ENCODE results near the gene DOC2B. TPM values are rescaled to one million over a fixed set of nuclear protein-coding genes. Genes with fewer than 3 reads are reported as not detected.
A peak's percentile ranks its signal among the peaks of the same experiment; 100 is the strongest.
"Not testable (repeated sequence)": the region's sequence is repeated elsewhere in the genome, so short reads cannot be mapped to it uniquely, and the experiment has no call there.

The DOC2B gene
- not detected in 2 replicates for total RNA-seq (2014; rRNA removed)
- not detected for polyA plus RNA-seq (2012)

DNA sequence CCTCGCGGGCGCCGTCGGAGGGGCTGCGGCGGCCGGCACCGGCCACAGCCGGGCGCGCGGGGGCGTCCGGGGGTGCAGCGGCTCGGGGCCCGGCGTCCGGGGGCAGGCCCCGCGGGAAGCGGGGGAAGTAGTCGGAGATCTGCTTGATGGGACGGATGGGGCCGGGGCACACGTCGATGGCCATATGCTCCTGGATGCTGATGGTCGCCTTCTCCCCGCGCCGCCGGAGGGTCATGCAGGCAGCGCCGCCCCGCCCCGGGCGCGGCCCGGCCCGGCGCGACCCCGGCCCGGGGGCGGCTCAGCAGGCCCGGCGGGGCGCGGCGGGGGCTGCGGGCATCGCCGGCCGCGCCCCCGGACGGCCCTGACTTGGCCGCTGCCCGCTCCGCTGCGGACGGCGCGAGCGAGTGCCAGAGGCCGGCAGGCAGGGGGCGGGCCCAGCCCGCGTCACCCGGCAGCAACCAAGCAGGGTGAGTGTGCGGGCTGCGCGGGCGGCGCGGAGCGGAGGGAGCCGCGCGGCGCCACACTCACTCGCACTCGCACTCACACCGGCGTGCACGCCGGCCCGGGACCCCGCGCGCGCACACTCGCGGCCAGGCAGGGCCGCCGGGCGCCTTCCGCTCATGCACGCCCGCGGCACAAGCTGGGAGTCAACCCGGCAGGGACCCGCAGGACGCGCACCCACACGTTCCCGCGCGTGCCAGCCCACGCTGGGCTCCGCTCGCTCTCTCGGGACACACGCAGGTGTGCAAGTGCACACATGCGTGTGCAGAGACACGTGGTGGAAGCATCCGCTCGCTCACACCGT lies at the start of gene DOC2B:
Gene DOC2B (minus strand): TSS at position 406 of the 805 bp plus-strand sequence. CDS start 171 bp downstream, at position 235.
- DNase-seq (ENCODE audit: low read depth): no peak

DNA sequence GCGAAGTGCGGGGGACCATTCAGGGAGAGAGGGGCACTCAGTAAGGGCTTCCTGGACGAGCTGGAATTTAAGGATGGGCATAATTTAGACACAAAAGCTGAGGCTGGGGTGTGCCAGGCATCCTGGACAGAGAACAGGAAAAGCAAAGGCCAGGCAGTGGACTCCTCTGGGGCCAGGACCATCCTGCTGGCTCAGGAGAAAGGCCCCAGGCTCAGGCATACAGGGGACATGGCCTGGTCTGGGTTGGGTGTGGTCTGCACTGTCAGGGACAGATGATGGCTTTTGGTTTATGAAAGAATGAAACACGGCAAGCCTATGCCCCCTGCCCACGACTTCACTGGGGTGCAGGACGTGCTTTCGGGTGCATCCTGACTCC lies 48.9 kb upstream of the DOC2B start:
- DNase-seq (ENCODE audit: low read depth): no peak

DNA sequence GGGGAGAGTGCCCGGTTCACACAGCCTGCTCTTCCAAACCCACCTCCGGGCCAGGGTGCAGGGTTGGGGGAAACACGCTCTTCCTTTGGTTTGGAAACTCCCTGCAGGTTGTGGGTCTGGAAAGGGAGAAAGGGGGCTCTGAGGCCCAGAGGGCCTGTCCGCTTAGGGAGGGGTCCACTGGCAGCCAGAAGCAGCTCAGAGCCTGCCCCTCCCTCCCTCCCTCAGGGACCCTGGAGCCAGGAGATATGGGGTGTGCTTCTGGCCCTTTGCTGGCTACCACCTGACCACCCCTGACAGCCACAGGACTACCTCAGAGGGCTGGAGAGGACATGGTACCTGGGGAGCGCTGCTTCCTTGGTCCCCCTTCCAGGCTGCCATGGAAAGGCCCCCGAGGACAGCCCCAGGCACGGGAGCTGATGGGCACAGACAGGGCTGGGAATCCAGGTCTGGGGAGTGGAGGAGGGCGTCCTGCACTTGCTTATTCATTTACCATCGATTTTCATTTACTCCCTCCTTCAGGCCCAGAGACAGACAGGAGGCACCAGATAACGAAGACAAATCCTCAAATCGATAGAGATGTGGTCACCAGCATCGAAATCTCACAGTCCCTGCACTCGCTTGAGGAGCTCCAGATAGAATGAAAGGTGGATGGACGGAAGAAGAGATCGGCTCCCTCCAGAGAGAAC lies 48.4 kb upstream of the DOC2B start:
- no peak for DNase-seq (ENCODE audit: low read depth)

DNA sequence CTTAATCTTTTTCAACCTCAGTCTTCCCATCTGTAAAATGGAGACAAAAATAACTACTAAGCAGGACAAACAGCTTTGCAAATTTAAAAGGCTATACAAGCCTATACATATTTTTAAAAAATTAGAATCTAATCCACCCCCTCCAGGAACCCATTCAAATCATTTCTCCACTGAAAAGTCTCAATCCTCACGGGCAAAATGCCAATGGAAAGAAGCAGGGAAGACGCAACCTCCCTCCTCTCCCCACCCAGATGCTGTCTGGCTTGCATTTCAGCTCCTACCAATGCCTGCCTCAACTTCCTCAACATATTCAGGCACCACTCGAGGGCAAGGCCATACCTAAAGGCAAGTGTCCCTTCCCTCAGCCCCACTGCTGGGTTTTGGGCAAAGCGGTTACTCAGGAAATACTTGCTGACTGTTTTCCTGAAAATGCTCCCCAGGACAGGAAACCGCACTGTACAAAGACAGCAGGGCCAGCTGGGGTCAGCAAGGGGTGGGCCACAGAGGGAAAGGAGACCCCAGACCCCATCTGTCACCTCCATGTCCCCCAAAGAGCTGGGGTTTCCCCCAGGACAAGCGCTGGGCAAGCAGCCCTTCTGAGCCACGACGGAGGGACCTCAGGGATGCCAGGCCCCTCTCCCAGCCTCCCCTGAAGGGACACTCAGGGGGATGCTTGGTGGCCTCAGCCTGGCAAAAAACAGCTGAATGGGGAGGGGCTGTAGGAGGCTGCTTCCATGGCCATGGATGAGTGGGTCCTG lies 47.7 kb upstream of the DOC2B start:
- no peak for DNase-seq (ENCODE audit: low read depth)

DNA sequence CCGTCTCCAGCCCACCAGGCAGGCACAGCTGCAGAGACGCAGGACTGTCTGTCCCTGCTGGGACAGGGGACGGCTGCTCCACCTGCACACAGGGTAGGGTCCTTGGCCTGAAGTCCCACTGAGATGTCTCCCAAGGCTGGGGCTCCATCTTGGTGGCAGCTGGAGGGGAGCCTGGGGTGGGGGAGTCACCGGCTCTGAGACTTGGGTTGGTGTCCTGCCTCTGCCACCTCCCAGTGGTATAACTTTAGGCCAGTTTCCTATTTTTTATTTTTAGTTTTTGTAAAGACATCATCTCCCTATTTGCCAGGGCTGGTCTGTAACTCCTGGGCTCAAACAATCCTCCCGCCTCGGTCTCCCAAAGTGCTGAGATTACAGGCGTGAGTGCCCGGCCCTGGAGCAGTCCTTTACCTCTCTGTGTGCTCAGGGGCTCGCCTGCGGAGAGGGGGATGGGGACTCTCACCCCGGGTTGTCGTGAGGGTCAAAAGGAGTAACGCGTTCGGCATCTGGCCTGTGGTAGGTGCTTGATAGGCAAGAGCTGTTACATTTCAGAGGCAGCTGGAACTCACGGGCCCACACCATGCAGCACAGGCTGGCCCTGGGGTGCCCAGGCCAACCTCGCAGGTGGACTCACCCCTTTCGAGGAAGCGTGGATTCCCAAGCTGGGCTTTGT lies 46.6 kb upstream of the DOC2B start:
- no peak for DNase-seq (ENCODE audit: low read depth)

DNA sequence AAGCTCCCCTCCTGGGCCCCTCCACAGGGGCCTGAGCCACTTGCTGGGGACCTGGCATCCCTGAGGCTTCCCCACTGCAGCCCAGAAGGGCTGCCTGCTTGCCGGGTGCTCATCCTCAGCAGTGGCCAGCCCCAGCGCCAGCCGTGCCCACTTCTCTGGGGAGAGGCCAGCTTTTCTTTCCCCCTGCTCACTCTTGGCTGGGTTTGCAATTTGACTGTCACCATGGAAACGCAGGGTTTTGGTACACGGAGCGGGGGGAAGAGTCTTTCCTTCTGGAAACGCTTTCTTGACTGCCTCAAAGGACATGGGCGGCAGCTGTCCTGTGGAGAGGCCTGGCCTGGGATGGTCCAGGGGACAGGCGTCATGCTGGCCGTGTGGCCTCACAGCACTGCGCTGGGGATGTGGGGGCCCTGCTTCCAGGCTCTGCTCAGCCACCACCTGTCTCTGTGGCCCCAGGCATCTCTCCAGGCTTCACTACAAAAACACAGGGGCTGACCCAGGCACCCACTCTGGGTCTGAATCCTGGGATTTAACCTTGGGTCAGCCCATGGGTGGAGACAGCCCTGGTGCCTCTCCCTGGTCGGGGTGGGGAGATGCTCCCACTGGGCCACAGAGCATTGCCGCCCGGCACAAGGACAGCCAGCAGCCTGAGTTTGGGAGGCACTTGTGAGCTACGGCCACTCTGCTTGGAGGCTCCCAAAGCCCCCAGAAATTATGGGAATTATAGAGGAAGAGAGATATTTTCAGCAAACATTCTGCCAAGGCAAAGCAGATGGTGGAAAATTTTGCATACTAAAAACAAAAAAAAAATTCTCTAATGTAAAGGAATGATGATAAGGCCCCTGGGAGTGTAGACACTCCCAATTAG lies 45.9 kb upstream of the DOC2B start:
- no peak for DNase-seq (ENCODE audit: low read depth)

DNA sequence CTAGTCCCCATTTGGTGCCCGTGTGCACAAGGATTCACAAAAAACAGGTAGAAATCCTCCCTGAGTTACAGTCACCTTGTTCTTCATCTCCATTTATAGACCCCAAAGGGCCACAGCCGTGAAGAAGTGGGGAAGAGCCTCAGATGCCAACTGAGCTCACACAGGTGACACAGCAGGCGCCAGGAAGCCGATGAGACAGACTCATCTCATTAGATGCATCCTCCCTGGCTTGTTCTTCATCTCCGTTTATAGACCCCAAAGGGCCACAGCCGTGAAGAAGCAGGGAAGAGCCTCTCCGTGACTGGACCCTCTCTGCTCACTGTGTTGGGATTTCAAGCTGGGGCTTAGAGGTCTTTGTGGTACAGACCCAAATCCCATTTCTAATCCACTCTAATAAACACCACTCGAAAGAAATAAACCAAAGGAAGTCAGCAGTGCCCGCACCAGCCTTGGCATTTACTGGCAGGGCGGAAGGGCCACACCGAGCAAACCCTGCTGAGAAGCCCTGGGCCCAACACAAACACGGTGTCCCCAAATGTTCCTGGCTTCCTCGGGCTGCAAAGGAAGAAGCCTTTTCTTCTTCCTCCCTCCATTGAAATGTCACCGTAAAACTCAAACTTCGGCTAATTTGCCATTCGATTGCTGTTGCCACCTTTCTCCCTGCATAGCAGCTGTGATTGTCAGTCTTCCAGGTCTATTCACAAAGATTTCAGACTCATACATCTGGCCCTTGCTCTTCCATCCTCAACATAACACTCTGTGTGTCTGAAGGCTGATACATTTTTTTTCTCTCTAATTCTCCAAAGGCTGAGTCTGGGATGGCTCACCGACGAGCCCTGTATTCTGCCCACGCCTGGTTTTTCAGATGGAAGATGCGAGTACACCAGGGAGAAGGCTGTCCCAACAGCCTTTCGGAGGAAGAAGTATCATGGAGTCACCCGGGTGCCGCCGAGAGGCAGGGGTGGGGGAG lies 44.9 kb upstream of the DOC2B start:
- no peak for DNase-seq (ENCODE audit: low read depth)

DNA sequence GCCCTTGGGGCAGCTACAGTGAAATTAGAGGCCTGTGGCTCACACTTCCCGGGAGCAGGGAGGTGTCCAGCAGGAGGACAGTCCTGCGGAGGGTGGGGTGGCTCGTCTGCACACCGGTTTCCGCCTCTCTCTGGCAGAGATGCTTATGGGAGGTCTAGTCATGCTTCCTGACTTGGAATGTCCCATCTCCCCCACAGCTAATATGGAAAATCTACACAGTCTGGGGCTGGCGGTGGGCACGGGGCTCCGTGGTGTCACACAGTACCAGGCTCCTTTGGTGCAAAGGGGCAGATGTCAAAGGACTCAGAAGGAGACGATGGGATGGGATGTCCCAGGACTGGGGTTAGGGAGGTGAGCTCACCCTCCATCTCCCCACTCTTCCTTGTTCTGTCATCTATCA lies 44.1 kb upstream of the DOC2B start:
- no peak for DNase-seq (ENCODE audit: low read depth)

DNA sequence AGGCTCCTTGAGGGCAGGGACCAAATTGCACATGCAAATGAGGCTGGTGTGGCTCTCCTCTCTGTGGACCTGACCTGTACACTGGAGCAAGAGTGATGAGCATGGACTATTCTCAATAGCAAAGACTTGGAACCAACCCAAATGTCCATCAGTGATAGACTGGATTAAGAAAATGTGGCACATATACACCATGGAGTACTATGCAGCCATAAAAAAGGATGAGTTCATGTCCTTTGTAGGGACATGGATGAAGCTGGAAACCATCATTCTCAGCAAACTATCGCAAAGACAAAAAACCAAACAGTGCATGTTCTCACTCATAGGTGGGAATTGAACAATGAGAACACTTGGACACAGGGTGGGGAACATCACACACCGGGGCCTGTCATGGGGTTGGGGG lies 43.1 kb upstream of the DOC2B start:
- not testable (repeated sequence) for DNase-seq (ENCODE audit: low read depth)

DNA sequence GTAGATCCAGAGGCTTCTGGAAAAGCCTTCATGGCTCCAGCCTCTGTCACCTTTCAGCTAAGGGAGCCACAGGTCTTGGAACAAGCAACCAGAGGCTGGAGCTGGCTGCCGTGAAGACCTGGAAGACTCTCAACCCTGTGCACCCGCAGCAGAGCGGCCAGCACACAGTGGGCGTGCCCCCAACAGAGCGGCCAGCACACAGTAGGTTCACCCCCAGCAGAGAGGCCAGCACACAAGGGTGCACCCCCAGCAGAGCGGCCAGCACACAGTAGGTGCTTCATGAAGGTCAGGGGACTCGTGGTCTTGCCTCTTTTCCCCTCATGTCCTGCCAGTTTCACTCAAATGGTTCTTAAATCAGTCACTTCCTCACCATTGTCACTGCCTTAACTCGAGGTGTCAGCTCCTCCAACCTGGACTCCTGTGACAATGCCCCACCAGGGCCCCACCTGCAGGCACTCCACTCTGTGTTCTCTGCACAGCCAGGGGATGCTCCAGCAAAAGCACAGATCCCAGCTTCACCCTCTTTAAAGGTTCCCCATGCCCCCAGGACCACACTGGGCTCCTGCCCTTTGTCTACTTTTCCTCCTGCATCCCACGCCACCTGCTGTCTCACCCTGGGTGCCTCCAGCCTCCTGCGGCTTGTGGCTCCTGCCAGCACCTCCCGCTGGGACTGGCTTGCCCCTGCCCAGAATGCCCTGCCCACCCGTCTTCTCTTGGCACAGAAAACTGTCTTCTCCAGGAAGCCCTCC lies 42.4 kb upstream of the DOC2B start:
- no peak for DNase-seq (ENCODE audit: low read depth)

DNA sequence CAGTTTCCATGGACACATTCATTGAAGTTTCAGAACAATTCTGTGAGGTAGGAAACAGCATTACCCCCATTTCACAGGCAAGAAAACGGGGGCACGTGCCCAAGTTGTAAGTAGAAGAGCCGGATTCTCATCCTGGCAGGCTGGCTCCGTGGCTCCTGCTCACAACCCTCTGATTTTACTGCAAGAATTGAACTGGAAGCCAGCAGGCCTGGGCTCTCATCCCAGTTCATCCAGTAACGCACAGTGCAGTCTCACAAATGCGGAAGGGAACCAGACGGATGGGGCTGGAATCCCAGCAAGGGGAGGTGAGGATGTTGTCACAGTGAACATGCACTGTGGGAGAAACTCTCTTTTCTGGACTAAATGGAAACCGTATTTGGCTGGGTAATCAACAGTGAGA lies 40.7 kb upstream of the DOC2B start:
- DNase-seq (ENCODE audit: low read depth): no peak

DNA sequence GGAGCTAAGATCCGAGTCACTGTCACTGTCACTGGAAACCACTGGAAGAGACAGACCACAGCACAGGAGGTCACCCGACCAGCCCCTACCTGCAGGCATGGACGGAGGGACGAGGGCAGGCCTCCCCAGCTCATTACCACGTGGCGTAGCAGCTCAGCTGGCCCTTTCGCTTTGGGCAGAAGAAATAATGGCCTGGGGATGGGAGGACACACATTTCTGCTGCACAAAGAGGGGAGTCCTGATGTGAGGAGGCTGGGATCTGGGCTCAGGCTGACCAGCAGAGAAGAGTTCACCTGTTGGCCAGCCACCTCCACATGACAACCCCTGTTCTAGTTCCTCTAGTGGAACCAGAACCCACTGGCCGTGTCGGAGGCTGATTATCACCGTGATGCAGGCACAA lies 38.2 kb upstream of the DOC2B start:
- DNase-seq (ENCODE audit: low read depth): no peak

DNA sequence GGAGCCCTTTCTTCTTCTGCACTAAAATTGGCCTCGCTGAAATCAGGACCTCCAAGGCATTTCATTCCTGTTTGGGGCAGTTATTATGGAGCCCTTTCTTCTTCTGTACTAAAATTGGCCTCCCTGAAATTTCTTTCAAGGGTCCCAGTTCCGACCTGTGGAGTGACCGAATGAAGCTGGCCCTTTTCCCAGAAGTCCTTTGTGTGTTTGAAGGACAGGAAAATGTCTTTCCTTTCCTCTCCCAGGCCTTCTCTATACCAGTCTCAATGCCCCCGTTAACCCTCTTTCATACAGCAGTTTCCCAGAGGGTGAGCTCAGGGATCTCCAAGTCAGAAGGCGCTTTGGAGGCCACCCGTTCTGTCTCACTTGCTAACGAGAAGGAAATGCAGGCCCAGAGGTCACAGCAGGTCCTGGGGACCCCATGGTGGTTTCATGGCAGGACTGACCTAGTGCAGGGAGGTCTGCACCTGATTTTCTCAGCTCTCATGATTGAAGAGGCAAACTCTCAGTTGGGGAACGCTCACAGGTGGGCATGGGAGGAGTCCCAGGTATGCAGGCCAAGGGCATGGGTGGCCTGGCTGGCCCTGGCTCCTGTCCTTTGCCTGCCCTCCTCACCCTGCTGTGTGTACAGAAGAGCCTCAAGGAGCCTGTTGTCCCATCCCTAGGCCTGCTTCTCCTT lies 37.1 kb upstream of the DOC2B start:
- no peak for DNase-seq (ENCODE audit: low read depth)

DNA sequence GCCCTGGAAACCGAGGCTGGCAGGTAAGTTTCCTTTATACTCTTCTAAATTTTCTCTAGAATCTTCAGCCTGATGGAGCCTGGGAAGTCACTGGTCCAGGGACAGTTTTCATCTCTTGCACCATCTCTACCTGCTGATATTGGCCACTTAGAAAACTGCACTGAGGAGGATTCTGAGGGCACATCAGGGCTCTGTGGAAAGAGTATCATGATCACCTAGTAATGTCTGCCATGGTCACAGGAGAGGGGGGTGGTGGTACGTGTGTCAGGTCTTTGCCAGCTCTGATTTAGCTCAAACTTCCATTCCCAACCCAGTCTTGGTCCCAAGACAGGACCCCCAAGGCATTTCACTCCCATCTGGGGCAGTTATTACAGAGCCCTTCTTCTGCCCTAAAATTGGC lies 35.2 kb upstream of the DOC2B start:
- no peak for DNase-seq (ENCODE audit: low read depth)

DNA sequence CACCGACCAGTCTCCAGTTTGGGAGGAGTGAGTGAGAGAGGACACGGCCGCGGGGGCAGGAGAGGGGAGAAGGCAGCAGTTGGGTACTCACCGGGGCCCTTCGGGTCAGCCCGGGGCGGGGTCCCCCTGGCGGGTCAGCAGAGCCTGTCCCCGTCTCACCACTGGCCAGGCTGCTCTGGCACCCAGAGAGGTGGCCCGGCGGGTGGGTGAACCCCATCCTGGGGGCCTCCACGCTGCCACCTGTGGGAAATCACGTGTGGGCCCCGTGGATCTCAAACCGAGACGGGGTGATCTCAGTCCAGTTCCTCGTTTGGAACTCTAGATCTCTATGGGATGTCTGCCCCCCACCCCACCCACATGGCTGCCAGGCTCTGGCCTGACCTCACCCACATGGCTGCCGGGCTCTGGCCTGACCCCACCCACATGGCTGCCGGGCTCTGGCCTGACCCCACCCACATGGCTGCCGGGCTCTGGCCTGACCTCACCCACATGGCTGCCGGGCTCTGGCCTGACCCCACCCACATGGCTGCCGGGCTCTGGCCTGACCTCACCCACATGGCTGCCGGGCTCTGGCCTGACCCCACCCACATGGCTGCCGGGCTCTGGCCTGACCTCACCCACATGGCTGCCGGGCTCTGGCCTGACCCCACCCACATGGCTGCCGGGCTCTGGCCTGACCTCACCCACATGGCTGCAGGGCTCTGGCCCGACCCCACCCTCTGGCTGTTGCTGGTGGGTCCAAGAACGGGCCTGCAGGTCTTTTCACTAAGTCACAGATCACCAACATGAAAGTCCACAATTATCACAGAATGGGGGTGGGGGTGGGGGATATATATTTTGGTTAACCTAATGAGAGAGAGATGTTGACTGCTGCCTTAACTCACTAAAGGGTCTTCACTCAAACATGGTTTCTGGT lies 34.4 kb upstream of the DOC2B start:
- peak; percentile 26 for DNase-seq (ENCODE audit: low read depth)

DNA sequence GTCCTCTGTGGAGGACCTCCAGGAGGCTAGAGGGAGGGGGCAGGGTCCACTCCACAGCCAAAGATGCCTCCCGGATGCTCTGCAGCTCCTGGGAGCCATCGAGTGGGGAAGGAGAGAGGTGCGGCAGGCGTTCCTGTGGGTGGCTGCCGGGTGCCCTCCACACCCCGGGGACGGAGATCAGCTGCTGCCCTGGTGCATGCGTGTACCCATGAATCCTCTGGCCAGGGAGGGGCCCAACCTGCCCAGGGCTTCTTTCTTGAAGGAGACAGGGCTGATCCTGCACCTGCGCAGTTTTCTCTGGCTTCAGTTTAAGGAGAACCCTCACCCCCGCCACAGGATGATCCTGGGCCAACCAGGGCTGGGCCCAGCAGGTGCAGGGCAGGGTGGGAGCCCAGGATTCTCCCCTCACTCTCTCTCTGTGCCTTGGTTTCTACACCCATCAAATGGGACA lies 33.5 kb upstream of the DOC2B start:
- no peak for DNase-seq (ENCODE audit: low read depth)
